ENCODE measurements around the gene MRM2. TPM values are rescaled to one million over a fixed set of nuclear protein-coding genes. Genes with fewer than 3 reads are reported as not detected.

The MRM2 gene
- total and polyA plus RNA-seq, 10 of the 15 experiments (the other 5 are each of a cell fraction or from before 2014, with no cell fraction given): 43.2 to 128 (median 71.4) TPM

DNA sequence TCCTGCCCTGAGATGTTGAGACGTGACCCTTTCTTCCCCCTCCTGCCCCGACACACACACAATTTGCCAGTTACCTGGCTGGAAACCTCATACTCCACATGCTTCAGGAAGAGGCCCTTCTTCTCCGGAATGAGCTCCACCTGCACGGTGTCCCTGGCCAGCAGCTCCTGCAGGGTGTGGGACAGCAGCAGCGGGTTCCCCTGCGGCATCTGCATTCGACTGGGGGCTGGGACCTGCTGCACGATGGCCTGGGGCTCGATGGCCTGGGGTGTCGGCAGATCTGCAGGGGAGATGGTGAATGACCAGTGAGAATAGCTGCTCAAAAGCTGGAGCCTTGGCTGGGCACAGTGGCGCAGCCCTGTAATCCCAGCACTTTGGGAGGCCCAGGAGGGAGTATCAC lies 36.0 kb upstream of the MRM2 start:
- ChIA-PET RAD21 (ENCODE audit: unreplicated experiment) (no interaction called here), CTCF (no interaction called here), SMC1A (ENCODE audit: uncharacterized antibody, unreplicated experiment) (no interaction called here), POLR2A (no interaction called here)
- DNase-seq (ENCODE audit: low read depth, low spot score): no peak
- Histone ChIP-seq H3K4me3 (no peak overlapping the region), H4K20me1 (ENCODE audit: control insufficient read depth, insufficient read depth) (no peaks in the 10 kb centered on the region; the same call in 1 of the 2 replicates), H3K9me3 (replicated peaks; ENCODE audit: control insufficient read depth, insufficient read depth, low read length) (no peaks in the 10 kb centered on the region), H3K4me2 (ENCODE audit: control insufficient read depth, insufficient read depth) (no peak overlapping the region), H3K27me3 (replicated peaks in 1 of 2; ENCODE audit: control insufficient read depth in 2 of 2, insufficient read depth in 2 of 2, low read length in 1 of 2) (no peaks in the 10 kb centered on the region), H3K4me1 (ENCODE audit: control insufficient read depth, insufficient read depth, low read length) (no peaks in the 10 kb centered on the region), H3K9ac (ENCODE audit: control insufficient read depth, insufficient read depth, low read length) (no peak overlapping the region), H3K36me3 (ENCODE audit: control insufficient read depth in 2 of 2, insufficient read depth in 2 of 2, low read length in 1 of 2) (peaks cover 4 to 26% of the 10 kb centered on the region in 2 experiments; a peak in 3 of 4 replicates), H2AFZ (ENCODE audit: control insufficient read depth, low read depth, low read length) (no peak overlapping the region), H3K27ac (ENCODE audit: control insufficient read depth, insufficient read depth) (no peak overlapping the region), H3K79me2 (ENCODE audit: control insufficient read depth, insufficient read depth, low read length) (peaks cover 16% of the 10 kb centered on the region)
- BruUV-seq (replicated peaks): no TSS peak
- ATAC-seq: no peak
- intact Hi-C loops (cut with micrococcal nuclease; ENCODE audit: unreplicated experiment) (no loop called here), in situ Hi-C loops (cut with MboI) (no loop called here)
- no peak for FAIRE-seq
- no peak for TF ChIP-seq HDAC6 (IDR thresholded peaks at IDR 0.05; ENCODE audit: unreplicated experiment)
- TF ChIP-seq, protein P1, sequence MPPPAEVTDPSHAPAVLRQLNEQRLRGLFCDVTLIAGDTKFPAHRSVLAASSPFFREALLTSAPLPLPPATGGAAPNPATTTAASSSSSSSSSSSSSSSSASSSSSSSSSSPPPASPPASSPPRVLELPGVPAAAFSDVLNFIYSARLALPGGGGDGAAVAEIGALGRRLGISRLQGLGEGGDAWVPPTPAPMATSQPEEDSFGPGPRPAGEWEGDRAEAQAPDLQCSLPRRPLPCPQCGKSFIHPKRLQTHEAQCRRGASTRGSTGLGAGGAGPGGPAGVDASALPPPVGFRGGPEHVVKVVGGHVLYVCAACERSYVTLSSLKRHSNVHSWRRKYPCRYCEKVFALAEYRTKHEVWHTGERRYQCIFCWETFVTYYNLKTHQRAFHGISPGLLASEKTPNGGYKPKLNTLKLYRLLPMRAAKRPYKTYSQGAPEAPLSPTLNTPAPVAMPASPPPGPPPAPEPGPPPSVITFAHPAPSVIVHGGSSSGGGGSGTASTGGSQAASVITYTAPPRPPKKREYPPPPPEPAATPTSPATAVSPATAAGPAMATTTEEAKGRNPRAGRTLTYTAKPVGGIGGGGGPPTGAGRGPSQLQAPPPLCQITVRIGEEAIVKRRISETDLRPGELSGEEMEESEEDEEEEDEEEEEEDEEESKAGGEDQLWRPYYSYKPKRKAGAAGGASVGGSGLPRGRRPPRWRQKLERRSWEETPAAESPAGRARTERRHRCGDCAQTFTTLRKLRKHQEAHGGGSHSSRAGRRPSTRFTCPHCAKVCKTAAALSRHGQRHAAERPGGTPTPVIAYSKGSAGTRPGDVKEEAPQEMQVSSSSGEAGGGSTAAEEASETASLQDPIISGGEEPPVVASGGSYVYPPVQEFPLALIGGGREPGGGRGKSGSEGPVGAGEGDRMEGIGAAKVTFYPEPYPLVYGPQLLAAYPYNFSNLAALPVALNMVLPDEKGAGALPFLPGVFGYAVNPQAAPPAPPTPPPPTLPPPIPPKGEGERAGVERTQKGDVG (CRISPR knock-in tag; IDR thresholded peaks at IDR 0.05): no peak
- no peak for TF ChIP-seq CREM (IDR thresholded peaks at IDR 0.05; ENCODE audit: low read depth)
- no peak for TF ChIP-seq MTA3 (IDR thresholded peaks at IDR 0.05; ENCODE audit: borderline replicate concordance, low read length)
- TF ChIP-seq JUNB (IDR thresholded peaks at IDR 0.05): no peak
- no peak for TF ChIP-seq DPF2 (IDR thresholded peaks at IDR 0.05)
- TF ChIP-seq NR2F1 (conservative IDR thresholded peaks at IDR 0.05): no peak
- WGBS (ENCODE audit: insufficient coverage, insufficient replicate concordance, low lambda C conversion rate, missing lambda C conversion rate): 92% methylated on average over 11 of the region's 11 CpGs
